Spleen (tissue), 7 donors: ENCODE results near the gene LPP.

Source experiments
- CTCF ChIP-seq, 11 experiments: fragments of 200-600 bp in 7 of 11; fragments of 450-650 bp in 4 of 11; sonication (generic) in 4 of 11; IDR thresholded peaks in 8 of 11; conservative IDR thresholded peaks in 3 of 11; 1 replicate in 7 of 11; 2 replicates in 4 of 11; pipeline versions ENCODE4 v1.4.0 to v1.8.0; 2016 to 2021; ENCODE audit warnings: antibody characterized with exemption in 11 of 11, inconsistent platforms in 4 of 11, mild to moderate bottlenecking in 1 of 11
- POLR2A ChIP-seq, 3 donors: fragments of 450-650 bp; IDR thresholded peaks; one replicate each; pipeline ENCODE4 v1.5.1; 2017; ENCODE audit warnings: antibody characterized with exemption in 3 of 3, mild to moderate bottlenecking in 1 of 3
- donor health status: DM: no; HTN: no; CAD: no; lungs with moderate emphysema.
- donor health status: DM: no; HTN: no; CAD: no.
- donor health status: DM: no; HTN: no; CAD: no.

GRCh38 chr3:188558343-188559071, 404.6 kb downstream of the LPP start:
- TF ChIP-seq CTCF (IDR thresholded peaks at IDR 0.05 in 8 of 11, conservative IDR thresholded peaks at IDR 0.05 in 3 of 11), result no peak
- TF ChIP-seq POLR2A (IDR thresholded peaks at IDR 0.05), result no peak
